GM19324 (cell line): ENCODE data around the gene C17orf67.

ENCODE experiments used
- ATAC-seq: cut with Tn5 transposase; IDR thresholded peaks from one replicate; pipeline ENCODE4 v1.9.1; 2021; ENCODE audit warnings: mild to moderate bottlenecking, moderate library complexity; ENCODE audit not compliant: unreplicated experiment, low FRiP score

The C17orf67 gene

DNA sequence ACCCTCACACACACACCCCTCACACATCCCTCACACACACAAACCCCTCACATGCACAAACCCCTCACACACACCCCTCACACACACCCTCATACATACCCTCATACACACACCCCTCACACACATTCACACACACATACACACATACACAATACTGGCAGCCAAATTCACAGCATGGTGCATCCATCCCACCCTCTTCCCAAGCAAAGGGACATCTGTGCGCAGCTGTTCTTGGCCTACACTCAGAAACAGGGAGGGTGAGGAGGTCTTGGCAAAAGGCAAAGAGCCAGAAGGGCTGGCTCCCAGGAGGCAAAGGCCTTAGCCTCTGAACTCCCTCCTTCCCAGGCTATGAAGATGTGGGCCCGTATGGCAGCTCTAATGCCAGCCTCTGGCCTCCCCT is 23.4 kb downstream of the C17orf67 start:
- ATAC-seq, result no peak

DNA sequence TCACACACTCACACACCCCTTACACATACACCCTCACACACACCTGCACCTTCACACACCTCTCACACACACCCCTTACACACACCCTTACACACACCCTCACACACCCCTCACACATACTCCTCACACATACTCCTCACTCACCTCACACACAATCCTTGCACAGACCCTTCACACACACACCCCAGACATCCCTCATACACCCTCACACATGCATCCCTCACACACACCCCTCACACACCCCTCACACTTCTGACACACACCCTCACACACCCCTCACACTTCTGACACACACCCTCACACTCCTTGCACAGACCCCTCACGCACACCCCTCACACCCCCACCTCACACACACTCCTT is 23.9 kb downstream of the C17orf67 start:
- ATAC-seq, result no peak

DNA sequence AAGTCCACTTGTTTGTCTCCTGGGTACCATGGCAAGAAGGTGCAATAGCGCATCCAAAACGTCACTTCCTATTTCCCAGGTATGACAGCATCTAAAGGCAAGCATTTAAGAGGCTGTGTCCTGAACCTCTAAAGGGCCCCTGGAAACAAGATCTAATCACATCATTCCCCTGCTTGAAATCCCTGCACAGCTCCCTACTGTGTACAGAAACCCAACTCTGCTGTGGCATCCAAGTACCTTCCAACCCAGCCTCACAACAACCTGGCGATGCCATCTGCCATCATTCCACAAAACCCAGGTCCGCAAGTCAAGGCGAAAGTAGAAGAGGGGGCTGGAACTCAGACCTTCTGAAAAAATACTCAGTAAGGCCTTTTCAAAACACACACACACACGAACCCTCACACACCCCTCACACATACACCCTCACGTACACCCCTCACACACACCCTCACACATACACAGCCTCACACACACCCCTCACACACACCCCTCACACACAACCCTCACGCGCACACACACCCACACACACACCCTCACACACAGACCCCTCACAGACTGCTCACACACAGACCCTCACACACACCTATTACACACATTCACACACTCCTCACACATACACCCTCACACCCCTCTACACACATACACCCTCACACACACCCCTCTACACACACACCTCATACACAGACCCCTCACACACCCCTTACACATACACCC is 24.5 kb downstream of the C17orf67 start:
- ATAC-seq, result no peak

DNA sequence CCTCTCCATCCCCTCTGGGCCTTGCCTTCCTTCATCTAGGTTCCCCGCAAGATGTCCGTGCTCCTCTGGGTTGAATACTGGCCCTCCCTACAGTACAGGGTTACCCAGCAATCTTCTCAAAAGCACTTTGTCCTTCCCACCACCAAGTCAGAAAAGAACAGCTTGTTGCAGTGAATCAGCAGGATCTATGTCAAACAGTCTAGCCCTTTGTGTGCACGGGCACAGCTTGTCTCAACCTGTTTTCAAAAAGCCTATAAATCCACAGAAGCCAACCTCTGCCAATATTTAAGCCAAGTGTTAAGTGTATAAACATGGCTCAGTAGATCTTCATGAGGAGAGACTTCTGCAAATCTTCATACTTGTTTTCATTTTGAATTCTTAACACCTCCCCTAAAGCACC is 25.2 kb downstream of the C17orf67 start:
- no peak for ATAC-seq

DNA sequence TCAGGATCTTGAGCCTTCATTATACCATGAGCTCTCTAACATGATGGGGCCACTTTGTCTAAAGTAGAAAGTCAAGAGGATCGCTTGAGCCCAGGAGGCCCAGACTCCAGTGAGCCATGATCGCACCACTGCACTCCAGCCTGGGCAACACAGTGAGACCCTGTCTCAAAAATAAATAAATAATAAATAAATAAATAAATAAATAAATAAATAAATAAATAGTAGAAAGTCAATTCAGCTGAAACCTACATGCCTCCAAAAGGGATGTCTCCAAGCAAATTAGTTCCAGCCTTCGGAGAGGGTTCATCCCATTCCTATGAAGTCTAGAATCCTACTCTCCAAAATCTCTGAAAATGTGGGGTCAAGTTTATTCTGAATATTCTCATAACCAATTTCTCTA is 26.0 kb downstream of the C17orf67 start:
- no peak for ATAC-seq

DNA sequence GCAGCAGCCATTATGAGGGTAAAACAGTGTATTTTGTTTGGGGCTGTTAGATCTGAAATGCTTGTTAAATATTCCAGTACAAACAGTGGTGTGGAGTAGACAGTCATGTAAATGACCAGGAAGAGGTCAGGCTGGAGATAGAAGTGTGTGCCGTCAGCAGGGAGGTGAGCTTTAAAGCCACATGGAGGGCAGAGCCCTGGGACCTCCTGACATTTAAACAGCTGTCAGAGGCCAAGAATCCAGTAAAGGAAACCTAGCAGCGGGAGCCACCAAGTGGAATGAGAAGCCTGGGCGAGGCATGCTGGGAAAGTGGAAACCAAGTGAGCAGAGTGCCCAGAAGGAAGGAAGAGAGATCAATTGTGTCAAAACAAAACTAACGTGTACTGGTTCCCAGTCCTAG is 26.8 kb downstream of the C17orf67 start:
- no peak for ATAC-seq

DNA sequence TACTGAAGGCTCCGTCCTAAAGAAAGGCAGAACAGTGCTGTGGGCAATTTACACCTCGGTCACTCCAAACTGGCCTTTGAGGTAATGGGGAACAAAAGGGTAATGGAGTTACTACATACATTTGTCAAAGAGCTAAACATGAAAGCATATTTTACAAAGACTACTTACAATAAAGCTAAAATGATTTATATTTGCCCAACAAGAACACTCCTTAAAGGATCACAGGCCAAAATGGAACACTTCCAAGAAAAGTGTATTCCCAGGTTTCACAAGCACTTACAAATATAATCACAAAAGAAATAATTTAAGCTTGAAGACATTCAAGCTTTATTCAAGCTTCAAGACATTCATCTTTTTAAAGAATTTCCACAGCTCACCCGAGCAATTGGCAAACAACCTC is 29.3 kb downstream of the C17orf67 start:
- ATAC-seq, result no peak

DNA sequence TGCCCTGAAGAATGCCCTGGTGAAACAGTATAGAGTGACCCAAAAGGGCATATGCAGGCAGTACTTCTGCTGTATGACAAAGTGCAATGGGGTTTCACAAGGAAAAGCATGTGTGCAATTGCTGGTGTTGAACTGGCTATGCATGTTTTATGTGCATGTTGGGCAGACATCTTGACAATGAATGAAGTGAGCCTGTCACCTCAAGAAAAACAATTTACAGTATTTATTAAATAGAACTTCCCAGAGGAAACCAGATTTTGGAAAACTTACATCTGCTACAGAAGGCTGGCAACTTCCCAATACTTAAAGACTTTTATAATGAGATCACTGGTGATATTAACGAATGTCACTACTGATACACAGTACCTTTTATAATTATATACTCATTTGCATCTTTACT is 30.6 kb downstream of the C17orf67 start:
- no peak for ATAC-seq

DNA sequence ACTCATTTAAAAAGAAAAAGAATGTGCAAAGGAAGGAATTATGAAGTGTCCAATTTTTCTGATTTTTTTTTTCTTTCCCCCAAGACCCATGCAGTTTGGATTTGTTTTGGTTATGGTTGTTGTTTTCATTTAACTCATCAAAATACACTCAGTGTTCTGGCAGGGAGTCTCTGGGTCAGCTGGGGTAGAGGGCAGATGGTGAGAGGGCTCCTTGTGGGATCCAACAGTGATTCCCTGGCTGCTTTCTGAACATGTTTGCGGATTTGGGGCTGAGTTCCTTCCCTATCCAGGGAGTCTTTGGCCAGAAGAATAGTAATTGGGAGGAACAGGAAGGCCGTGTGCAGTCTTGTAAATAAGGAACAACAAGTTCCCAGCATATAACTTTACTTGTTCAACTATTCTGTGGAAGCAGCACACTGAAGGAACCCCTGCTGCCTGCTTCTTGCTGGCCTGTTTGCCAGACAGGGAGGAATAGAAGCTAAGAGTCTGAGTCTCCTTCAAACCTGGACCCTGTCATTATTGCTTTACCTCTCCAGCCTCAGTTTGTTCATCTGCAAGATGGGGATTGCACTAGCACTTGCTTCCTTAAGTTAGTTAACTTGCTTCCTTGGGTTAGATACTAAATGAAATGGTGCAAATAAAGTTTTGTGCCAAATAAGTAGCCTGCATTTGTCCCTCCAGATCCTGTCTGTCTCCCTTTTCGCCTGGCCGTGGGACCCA is 32.1 kb downstream of the C17orf67 start:
- no peak for ATAC-seq

DNA sequence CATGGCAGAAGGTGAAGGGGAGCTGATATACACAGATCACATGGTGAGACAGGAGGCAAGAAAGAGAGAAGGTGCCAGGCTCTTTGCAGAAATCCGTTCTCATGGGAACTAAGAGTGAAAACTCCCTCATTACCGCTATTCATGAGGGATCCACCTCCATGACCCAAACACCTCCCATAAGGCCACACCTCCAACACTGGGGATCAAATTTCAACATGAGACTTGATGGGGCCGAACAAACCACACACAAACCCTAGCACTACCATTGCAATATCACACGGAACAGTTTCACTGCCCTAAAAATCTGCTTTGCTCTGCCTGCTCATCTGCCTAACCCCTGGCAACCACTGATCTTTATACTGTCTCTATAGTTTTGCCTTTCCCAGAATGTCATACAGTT is 34.8 kb downstream of the C17orf67 start:
- ATAC-seq, result no peak

DNA sequence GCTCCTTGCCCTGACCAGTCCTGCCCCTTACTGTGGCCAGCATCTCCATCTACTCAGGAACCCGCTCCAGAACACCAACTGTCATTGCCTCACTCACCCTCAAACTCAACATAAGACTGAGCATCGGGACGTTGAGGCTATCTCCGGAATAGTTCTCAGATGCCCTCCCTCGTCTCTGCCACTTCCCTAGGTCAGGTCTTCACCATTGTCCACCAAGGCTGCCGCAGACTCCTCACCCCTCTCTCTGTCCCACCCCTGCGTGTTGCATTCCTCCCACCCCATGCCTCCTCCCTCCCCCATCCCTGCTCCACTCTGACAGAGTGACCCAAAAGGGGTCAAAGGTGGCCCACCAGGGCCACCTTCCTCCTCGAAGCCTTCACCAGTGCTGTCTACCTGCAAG is 37.2 kb downstream of the C17orf67 start:
- ATAC-seq, result no peak

DNA sequence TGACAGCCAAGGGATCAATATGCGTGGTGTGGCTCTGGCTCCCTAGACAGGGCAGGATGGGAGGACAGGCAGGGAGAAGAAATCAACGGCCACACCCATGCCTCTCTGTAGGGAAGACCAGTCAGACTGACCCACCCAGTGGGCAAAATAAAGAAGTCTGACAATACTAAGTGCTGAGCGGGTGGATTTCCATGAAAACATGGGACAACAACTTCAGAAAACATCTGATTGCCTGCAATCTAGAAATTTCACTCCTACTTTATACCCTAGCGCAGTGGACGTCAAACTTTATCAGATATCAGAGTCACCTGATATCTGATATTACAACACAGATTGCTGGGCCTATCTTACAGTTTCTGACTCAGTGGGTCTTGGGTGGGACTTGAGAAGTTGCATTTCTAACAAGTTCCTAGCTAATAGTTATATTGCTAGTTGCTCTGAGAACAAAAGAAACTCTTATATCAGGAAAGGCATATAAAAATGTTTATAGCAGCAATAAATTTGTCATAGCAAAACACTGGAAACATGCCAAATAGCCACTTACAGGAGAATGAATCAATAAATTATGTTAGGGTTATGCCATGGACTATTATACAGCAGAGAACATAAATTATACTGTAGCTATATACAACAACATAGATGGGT is 38.4 kb downstream of the C17orf67 start:
- no peak for ATAC-seq

DNA sequence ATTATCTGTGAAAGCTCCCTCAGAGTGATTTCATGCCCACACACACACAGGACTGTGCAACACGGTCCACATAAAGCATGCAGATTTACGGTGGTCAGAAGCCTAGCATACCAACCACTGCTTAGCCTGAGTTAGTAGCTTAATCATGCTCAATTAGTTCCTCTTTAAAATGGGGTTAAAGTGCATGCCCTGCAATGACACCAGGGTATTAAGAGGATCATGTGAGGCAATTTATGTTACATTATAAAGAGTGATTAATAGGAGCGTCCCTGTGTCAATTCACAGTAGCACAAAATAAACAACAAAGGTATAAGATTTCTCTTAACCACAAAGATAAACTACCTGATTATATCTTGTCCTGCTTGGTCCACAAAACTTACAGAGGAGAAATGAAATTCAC is 39.8 kb downstream of the C17orf67 start:
- no peak for ATAC-seq

DNA sequence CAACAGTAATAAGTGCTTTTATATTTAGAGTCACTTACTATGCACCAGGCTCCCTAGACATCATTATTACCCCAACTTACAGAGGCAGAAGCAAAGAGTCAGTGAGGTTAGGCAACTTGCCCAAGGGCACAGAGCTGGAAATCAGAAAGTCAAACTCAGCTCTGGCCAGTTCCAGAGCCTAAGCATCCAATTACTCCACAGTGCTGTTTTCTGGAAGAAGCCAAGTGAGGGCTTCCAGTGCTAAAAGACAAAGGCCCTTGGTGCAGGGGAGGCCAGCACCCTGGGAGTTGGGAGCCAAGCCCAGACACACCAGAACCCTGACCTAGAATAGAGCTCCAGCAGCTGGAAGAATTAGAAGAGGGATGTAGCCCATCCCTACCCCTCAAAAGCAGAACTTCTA is 40.2 kb downstream of the C17orf67 start:
- no peak for ATAC-seq

DNA sequence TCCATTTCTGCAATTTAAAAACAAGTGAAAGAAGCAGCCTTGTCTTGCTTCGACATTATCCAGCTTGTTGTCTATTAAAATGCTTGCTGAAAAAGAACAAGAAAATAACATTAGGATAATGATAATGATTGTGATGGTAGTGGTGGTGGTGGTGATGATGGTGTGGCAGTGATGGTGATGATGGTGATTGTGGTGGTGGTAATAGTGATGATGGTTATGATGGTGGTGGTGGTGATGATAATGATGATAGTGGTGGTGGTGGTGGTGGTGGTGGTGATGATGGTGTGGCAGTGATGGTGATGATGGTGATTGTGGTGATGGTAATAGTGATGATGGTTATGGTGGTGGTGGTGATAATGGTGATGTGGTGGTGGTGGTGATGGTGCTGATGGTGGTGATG is 41.5 kb downstream of the C17orf67 start:
- no peak for ATAC-seq

DNA sequence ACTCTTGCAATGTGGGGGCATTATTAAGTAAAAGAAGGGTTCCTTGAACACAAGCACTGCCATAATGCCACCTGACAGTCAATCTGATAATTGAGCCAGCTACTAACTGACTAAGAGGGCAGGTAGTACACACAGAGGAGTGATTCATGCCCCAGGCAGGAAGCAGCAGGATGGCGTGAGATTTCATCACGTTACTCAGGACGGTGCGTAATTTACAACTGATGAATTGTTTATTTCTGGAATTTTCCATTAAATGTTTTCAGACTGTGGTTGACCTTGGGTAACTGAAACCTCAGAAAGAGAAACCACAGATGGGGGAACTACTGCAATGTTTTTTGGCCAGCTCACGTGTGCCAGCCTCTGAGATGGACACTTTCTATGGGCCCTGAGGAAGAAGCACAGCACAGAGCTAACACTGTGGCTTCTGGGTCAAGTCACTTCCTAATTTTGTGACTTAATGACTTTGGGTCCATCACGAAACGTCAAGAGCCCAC is 46.7 kb downstream of the C17orf67 start:
- peak; percentile 77 for ATAC-seq

DNA sequence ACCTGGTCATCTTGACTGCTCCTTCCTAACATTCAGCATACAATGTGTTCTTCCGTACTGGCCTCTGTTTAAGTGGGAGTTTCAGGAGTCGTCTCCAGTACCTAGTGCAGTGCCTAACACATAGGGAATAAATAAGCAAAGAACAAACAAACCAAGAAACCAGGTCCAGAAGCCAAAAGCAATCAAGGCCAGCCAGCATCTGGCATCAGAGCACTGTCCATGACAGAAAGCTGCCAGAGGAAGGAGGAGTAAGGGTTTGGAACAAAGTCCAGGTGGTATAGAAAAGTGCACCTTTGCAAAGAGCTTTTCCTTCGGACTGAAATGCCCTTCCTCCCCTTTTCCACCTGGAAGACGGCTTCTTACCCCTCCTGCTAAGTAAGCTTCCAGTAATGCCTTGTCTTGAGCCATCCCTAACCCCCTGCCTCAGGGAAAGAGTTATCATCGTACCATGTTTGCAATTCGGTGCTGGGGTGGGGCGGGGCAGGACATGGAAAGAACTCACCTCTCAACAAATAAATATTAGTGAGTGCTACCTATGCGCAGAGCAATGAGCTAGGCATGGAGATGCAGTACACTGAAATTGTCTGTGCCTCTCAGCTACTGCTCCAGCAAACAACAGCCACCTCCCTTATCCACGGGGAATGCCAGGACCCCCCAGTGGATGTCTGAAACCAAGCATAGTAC is 47.6 kb downstream of the C17orf67 start:
- ATAC-seq, result no peak

DNA sequence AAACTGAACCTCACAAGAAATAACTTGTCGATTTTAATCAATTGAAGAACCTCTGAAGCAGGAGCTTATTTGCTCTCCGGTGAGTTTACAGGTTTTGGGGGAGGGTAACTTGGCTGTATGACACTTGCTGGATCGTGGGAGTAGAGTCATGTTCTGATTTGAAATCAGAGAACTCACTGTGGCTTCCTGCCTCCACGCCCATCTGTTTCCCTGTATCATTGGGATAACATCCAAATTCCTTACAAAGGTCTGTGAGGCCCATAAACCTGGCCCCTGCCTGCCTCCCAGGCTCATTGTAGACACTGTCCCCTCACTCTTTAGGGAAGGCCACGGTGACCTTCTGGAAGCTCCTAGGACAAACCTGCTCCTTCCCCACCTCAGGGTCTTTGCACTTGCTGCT is 48.3 kb downstream of the C17orf67 start:
- ATAC-seq, result no peak

DNA sequence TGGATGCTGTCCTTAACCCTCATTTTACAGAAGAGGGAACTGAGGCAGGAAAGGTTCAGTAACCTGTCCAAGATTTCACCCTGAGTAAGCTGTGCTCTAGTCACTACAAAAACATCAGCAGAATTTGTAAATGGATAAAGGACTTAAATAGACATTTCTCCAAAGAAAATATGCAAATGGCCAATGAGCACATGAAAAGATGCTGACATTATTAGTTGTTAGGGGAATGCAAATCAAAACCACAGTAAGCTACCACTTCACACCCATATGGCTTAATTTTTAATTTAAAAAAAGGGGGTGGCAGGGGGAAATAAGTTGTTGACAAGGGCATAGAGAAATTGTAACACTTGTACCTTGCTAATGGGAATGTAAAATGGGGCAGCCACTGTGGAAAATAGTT is 51.4 kb downstream of the C17orf67 start:
- ATAC-seq, result no peak

DNA sequence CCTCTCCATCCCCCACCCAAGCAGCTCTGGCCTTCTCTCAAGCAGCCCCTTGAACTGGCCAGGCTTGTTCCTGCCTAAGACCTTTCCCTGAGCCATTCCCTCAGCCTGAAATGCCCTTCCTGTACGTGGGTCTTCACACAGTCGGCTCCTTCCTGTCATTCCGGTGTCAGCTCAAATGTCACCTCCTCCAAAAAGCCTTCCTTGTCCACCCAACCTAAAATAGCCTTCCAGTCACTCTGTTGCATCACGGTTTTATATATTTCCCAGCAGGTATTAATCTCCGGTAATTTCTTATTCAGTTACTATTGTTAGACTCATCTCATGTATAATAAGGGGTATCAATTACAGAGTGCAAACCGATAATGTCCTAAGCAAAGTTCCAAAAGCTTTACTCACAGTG is 51.8 kb downstream of the C17orf67 start:
- no peak for ATAC-seq
